HEK293T (cell line): ENCODE data around the gene CHODL.

Source experiments
- ELF4 ChIP-seq: fragments of 450-650 bp; IDR thresholded peaks from 2 replicates; pipeline ENCODE4 v1.6.1; 2017; ENCODE audit warnings: antibody characterized with exemption
- FOXM1 ChIP-seq: fragments of 450-650 bp; IDR thresholded peaks from 2 replicates; pipeline ENCODE4 v1.6.1; 2017; ENCODE audit warnings: mild to moderate bottlenecking, borderline replicate concordance
- LEF1 ChIP-seq: fragments of 450-650 bp; IDR thresholded peaks from 2 replicates; pipeline ENCODE4 v1.6.1; 2017; ENCODE audit warnings: mild to moderate bottlenecking, borderline replicate concordance
- SP1 ChIP-seq: fragments of 450-650 bp; IDR thresholded peaks from 2 replicates; pipeline ENCODE4 v1.6.1; 2017
- TARDBP ChIP-seq: fragments of 450-650 bp; IDR thresholded peaks from 2 replicates; pipeline ENCODE4 v1.6.1; 2016
- ZNF384 ChIP-seq: fragments of 450-650 bp; IDR thresholded peaks from 2 replicates; pipeline ENCODE4 v1.6.1; 2016

DNA sequence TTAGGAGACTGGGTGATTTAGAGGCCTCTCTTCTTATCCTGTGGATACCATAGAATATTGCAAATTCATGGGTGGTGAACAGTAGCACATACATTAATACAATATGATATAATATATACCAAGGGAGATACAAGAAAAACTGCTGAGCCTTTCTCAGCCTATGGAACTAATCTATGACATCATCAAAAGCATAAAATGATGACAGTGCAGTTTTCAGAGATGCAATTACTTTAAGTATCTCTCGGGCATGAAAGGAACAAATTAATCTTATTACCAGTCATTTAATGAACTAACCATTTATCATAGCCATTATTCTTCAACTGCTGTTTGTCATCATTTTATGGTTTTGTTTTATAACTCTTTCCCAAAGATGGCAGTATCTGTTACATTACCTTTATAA, 3.5 kb downstream of the CHODL start:
- no peak for TF ChIP-seq FOXM1
- TF ChIP-seq TARDBP, result no peak
- no peak for TF ChIP-seq ELF4
- TF ChIP-seq ZNF384, result no peak
- no peak for TF ChIP-seq SP1
- no peak for TF ChIP-seq LEF1
